Keratinocyte (primary cell): ENCODE results near the gene FGL2.

Experiments used
- CTCF ChIP-seq, 3 experiments: IDR thresholded peaks in 1 of 3; conservative IDR thresholded peaks in 1 of 3; optimal IDR thresholded peaks in 1 of 3; 2 replicates in 2 of 3; 3 replicates in 1 of 3; pipeline versions ENCODE3 to v1.5.1; 2011; ENCODE audit warnings: low read length in 3 of 3, mild to moderate bottlenecking in 3 of 3, moderate library complexity in 2 of 3, control low read depth in 1 of 3, inconsistent platforms in 1 of 3; ENCODE audit not compliant: insufficient read depth in 2 of 3; ENCODE audit errors: extremely low read depth in 1 of 3
- EZH2 ChIP-seq: IDR thresholded peaks from one replicate; pipeline ENCODE4 v1.6.1; 2012; ENCODE audit warnings: inconsistent platforms, mild to moderate bottlenecking, low read length, moderate library complexity

DNA sequence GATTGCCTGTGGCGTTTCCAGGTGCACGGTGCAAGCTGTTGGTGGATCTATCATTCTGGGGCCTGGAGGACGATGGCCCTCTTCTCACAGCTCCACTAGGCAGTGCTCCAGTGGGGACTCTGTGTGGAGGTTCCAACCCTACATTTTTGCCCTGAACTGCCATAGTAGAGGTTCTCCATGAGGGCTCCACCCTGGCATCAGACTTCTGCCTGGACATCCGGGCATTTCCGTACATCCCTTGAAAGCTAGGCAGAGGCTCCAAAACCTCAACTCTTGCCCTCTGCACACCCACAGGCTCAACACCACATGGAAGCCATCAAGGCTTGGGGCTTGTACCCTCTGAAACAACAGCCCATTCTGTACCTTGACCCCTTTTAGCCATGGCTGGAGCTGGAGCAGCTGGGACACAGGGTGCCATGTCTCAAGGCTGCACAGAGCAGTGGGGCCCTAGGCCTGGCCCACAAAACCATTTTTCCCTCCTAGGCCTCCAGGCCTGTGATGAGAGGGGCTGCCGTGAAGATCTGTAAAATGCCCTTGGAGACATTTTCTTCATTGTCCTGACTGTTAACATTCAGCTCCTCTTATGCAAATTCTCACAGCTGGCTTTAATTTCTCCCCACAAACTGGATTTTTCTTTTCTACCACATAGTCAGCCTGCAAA lies 10.0 kb upstream of the FGL2 start:
- TF ChIP-seq CTCF (optimal IDR thresholded peaks at IDR 0.05 in 1 of 3, IDR thresholded peaks at IDR 0.05 in 1 of 3, conservative IDR thresholded peaks at IDR 0.05 in 1 of 3; ENCODE audit: extremely low read depth in 1 of 3, insufficient read depth in 2 of 3, low read length in 3 of 3) (no peak), EZH2 (no peak)
